ENCODE measurements around the gene HCRTR1. TPM values are rescaled to one million over a fixed set of nuclear protein-coding genes. Genes with fewer than 3 reads are reported as not detected.

HCRTR1 gene
- total RNA-seq, 4 donors from 2014 or later: 0.40 to 5.6 (median 1.3) TPM

DNA sequence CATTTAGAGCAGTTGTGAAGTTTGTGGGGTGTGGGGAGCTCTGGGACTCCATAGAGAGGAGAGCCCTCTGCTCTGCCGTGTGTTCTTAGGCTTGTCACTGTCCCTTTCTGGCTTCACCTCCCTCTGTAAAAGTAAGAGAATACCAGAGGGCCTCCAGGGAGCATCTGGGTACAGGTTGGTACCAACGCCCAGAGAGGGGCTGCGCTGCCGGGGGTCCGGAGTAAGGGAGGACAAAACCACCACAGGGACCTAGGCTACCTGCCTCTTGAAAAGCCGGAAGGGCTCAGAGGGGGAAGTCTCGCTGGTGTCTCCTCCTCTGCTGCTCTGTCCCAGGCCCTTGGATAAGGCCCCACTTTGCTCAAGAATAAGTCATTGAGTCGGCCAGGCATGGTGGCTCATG, 44.2 kb upstream of the HCRTR1 start:
- Histone ChIP-seq H3K27ac (peak overlapping the region; percentile 91 to 96 (median 93)), H3K4me1 (peaks cover 73 to 83% of the 10 kb centered on the region in 2 donors), H3K36me3 (no peaks in the 10 kb centered on the region), H3K27me3 (no peaks in the 10 kb centered on the region), H3K9me3 (no peaks in the 10 kb centered on the region), H3K4me3 (replicated peaks in 1 of 3) (no peak overlapping the region)
- DNase-seq: no peak
- TF ChIP-seq, protein P1, sequence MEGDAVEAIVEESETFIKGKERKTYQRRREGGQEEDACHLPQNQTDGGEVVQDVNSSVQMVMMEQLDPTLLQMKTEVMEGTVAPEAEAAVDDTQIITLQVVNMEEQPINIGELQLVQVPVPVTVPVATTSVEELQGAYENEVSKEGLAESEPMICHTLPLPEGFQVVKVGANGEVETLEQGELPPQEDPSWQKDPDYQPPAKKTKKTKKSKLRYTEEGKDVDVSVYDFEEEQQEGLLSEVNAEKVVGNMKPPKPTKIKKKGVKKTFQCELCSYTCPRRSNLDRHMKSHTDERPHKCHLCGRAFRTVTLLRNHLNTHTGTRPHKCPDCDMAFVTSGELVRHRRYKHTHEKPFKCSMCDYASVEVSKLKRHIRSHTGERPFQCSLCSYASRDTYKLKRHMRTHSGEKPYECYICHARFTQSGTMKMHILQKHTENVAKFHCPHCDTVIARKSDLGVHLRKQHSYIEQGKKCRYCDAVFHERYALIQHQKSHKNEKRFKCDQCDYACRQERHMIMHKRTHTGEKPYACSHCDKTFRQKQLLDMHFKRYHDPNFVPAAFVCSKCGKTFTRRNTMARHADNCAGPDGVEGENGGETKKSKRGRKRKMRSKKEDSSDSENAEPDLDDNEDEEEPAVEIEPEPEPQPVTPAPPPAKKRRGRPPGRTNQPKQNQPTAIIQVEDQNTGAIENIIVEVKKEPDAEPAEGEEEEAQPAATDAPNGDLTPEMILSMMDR (IDR thresholded peaks at IDR 0.05): no peak
- TF ChIP-seq POLR2A (IDR thresholded peaks at IDR 0.05): no peak
- 90 to 92% methylated on average over 7 to 8 of the region's 8 CpGs for WGBS, 2 donors
- intact Hi-C loops (cut with DNase I): no loop called here

DNA sequence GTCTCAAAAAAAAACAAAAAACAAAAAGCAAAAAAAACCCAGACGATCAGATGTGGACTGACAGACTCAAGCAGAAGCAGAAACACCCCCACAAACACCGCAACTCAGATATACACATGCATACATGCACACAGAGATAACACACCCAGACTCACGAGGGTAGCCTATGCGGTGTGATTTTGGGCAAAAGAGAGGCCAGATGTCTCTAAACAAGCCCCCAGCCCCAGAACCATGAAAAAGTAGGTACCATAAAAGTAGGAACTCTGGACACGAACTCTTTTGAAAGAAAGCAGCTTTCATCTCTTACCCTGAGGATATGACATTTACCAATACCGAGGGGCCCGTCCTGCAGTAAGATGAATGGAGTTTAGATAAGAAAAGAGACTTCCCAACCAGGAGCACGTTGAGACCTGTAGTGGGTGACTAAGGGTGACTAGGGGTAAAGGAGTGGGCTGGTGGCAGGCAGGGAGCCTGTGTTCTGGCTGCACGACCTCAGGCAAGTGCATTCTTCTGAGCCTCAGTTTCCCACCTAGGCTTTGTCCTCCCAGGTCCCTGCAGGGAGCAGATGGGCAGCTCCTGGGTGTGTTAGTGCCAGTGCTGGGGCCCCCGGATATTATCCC, 42.6 kb upstream of the HCRTR1 start:
- H3K27me3 ChIP-seq: no peaks in the 10 kb centered on the region
- TF ChIP-seq, protein P1 (IDR thresholded peaks at IDR 0.05): no peak
- no peak for TF ChIP-seq POLR2A (IDR thresholded peaks at IDR 0.05)
- H3K4me1 ChIP-seq: peaks cover 67 to 77% of the 10 kb centered on the region in 2 donors
- 60 to 68% methylated on average over 9 to 10 of the region's 10 CpGs for WGBS, 2 donors
- intact Hi-C loops (cut with DNase I): no loop called here
- H3K36me3 ChIP-seq: no peaks in the 10 kb centered on the region
- DNase-seq: no peak
- no peaks in the 10 kb centered on the region for H3K9me3 ChIP-seq
- H3K27ac ChIP-seq: peak overlapping the region; percentile 91 to 96 (median 93)
- no peak overlapping the region for H3K4me3 ChIP-seq (replicated peaks in 1 of 3)

DNA sequence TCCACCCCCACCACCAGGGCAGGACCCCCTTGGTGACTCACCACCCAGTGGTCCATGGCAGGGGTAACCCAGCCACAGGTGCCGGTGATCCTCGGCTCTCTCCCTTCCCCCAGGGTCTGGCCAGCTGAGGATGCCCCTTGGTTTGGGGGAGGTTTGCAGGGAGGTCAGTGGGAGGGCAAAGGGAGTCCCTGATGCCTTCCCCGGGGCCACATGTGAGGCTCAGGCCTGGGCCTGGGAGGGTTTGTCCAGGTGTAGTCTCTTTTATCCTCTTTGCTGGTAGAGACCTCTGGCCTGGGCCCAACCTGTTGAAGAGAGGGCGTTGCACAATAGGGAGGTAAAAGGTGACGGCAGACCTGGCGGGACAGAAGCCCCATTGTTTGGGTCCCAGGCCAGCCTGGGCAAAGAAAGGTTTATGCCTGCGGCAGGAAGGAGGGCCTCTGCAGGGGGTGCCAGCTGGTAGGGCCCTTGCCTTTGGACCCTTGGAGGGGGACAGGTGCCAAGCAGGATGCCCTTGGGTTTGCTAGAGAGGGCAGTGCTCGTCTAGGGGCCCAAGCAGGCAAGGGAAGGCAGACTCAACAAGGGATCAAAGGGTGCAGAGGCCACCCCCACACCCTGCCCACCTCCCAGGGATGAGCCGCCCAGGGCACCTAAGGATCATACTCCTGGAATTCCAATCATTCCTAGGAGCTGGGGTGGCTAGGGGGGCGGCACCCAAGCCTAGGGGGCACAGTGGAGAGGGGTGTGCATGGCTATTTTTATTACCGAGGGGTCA, 41.9 kb upstream of the HCRTR1 start:
- Histone ChIP-seq H3K9me3 (no peaks in the 10 kb centered on the region), H3K36me3 (no peaks in the 10 kb centered on the region), H3K27ac (peak overlapping the region; percentile 91 to 96 (median 93)), H3K4me1 (peaks cover 65 to 77% of the 10 kb centered on the region in 2 donors), H3K27me3 (no peaks in the 10 kb centered on the region), H3K4me3 (replicated peaks in 1 of 3) (peak overlapping the region in 1 of 3 donors; percentile 57)
- WGBS, 2 donors: 22 to 37% methylated on average over 8 to 10 of the region's 11 CpGs
- peak in 1 of 2 donors; percentile 57 for TF ChIP-seq POLR2A (IDR thresholded peaks at IDR 0.05)
- TF ChIP-seq, protein P1 (IDR thresholded peaks at IDR 0.05): no peak
- DNase-seq: peak; percentile 91 to 92
- intact Hi-C loops (cut with DNase I): no loop called here

DNA sequence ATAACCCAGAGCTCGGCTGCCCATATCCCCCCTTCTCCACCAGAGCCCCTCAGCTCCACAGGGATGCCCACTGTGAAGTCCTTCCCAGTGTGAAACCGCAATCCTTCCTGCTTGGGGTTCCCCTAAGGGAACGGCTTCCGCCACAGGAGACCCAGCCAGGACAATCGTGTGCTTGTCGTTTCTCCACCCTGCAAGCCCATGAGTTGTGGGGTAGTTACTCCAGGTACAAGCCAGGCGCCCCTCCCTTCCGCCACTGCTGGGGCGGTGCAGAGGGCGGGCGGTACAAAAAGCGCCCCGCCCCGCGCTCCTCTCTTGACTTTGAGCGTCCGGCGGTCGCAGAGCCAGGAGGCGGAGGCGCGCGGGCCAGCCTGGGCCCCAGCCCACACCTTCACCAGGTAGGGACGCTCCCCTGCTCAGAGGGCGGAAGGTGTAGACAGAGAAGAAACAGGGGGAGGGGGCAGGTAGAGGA, 41.3 kb upstream of the HCRTR1 start, which contains the start of gene TINAGL1:
Gene TINAGL1, plus strand, starts transcription at position 315 of the 469 bp plus-strand sequence. CDS start 634 bp downstream, outside the sequence.
- Histone ChIP-seq H3K36me3 (no peaks in the 10 kb centered on the region), H3K4me3 (replicated peaks in 1 of 3) (peak within 1 kb of the TSS; percentile 14 to 57 (median 30)), H3K27ac (peak within 1 kb of the TSS; percentile 91 to 96 (median 93)), H3K9me3 (no peaks in the 10 kb centered on the region), H3K4me1 (peaks cover 65 to 77% of the 10 kb centered on the region in 2 donors), H3K27me3 (no peaks in the 10 kb centered on the region)
- intact Hi-C loops (cut with DNase I): no loop called here
- peak; percentile 85 to 99 for TF ChIP-seq POLR2A (IDR thresholded peaks at IDR 0.05)
- TF ChIP-seq, protein P1 (IDR thresholded peaks at IDR 0.05): no peak
- 2 to 4% methylated on average over 18 to 25 of the region's 25 CpGs for WGBS, 2 donors
- DNase-seq: peak; percentile 90 to 91

Measured in thyroid gland (tissue), 4 donors.